Measurements from ENCODE around the gene MRE11.

GRCh38 chr11:94521684-94522083 is 28.0 kb upstream of the MRE11 start:
- TF ChIP-seq CTCF (IDR thresholded peaks at IDR 0.05) (peak in 5 of 6 experiments; percentile 10 to 35 (median 15)), POLR2A (IDR thresholded peaks at IDR 0.05) (no peak)

All from upper lobe of left lung (tissue), 4 donors.